Metanephros (tissue), 1 donor: ENCODE results near the gene SMOC2. TPM values are rescaled to one million over a fixed set of nuclear protein-coding genes. Genes with fewer than 3 reads are reported as not detected.

Source experiments
- total RNA-seq: library from RNA; depleted of rRNA; stranded (reverse); fragments of >200 nt; gene quantifications from one replicate; pipeline ENCODE4 v1.2.3, GENCODE V29; 2014

The SMOC2 gene, protein sequence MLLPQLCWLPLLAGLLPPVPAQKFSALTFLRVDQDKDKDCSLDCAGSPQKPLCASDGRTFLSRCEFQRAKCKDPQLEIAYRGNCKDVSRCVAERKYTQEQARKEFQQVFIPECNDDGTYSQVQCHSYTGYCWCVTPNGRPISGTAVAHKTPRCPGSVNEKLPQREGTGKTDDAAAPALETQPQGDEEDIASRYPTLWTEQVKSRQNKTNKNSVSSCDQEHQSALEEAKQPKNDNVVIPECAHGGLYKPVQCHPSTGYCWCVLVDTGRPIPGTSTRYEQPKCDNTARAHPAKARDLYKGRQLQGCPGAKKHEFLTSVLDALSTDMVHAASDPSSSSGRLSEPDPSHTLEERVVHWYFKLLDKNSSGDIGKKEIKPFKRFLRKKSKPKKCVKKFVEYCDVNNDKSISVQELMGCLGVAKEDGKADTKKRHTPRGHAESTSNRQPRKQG
- 31.0 TPM for total RNA-seq

DNA sequence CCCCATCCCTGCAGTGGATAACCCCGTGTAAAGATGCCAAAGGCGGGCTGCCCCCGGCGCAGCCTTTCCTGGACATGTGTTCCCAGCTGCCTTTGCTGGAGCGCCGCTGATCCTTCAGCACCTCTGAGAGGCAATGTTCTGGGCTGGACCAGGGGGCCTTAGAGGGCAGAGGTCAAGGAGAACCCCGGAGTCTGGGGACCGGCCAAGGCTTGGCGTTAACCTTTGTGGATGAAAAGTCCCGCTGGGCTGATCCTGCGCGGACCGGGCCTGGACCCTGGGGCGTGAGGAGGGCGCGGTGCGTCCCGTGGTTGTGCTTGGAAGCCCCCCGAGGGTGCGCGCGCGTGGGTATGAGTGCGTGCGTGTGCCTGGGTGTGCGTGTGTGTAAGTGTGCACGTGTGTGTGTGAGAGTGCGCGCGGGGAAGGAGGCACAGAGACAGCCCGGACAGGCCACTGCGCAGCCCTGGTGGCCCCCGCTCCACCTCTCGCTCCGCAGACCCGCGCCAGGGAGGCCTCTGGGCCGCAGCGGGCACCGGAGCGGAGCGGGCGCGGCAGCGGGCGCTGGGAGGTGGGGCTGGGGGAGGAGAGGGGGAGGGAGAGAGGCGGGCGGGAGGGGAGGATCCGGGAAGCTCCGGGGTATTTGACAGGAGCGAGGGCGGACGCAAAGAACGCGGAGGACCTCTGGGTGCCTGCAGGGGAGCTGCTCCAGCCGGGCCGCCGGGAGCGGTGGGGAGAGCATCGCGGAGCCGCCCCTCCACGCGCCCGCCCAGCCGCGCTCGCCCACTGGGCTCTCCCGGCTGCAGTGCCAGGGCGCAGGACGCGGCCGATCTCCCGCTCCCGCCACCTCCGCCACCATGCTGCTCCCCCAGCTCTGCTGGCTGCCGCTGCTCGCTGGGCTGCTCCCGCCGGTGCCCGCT is at the start of gene SMOC2:
Gene SMOC2 (plus strand): TSS at position 665 of the 914 bp plus-strand sequence. CDS start 187 bp downstream, at position 852.

Other genes with a start within 250 kb of the SMOC2 start
- gene DACT2, start 121.4 kb upstream of the SMOC2 start, total RNA-seq = 28.6 TPM